SK-N-SH treated with all-trans-retinoic acid at 6 μM for 48 hours (cell line): ENCODE results near the gene TTC28.

Source experiments
- ISL1 ChIP-seq: fragments of 250-450 bp; sonication (Bioruptor Pico); IDR thresholded peaks from 2 replicates; pipeline ENCODE4 v2.1.2; 2022; ENCODE audit warnings: mild to moderate bottlenecking, moderate library complexity
- OSR1 ChIP-seq: fragments of 250-450 bp; sonication (Bioruptor Pico); IDR thresholded peaks from 2 replicates; pipeline ENCODE4 v1.8.0; 2022; ENCODE audit warnings: moderate library complexity, mild to moderate bottlenecking, inconsistent platforms
- ZFP3 ChIP-seq: fragments of 250-450 bp; sonication (Bioruptor Pico); IDR thresholded peaks from 2 replicates; pipeline ENCODE4 v1.5.0; 2020; ENCODE audit warnings: mild to moderate bottlenecking, moderate library complexity
- ZNF8 ChIP-seq: fragments of 450-650 bp; formaldehyde crosslinking; IDR thresholded peaks from 2 replicates; pipeline ENCODE4 v1.5.0; 2020; ENCODE audit warnings: mild to moderate bottlenecking, moderate library complexity

GRCh38 chr22:28442264-28442710 lies 237.4 kb downstream of the TTC28 start:
- no peak for TF ChIP-seq OSR1 (CRISPR knock-in tag)
- TF ChIP-seq ZFP3 (CRISPR knock-in tag), result no peak
- no peak for TF ChIP-seq ISL1
- TF ChIP-seq ZNF8, result no peak
